ENCODE data around the gene ZNF33A. TPM values are rescaled to one million over a fixed set of nuclear protein-coding genes. Genes with fewer than 3 reads are reported as not detected.
A peak's percentile ranks its signal among the peaks of the same experiment; 100 is the strongest.
"Not testable (repeated sequence)": the region's sequence is repeated elsewhere in the genome, so short reads cannot be mapped to it uniquely, and the experiment has no call there.

Gene ZNF33A
- total RNA-seq = 10 to 100 TPM; 26.4 to 29.6 TPM

- H3K4me1 Mint-ChIP-seq (ENCODE audit: low read depth in 2 of 2) = peaks cover 19 to 29% of the 10 kb centered on the region in 2 donors
- H3K4me3 Mint-ChIP-seq = peak within 1 kb of the TSS; percentile 92
- ATAC-seq (peak; percentile 87 to 91), DNase-seq (ENCODE audit: low spot score) (peak; percentile 92)
- peak within 1 kb of the TSS; percentile 100 for H3K27ac Mint-ChIP-seq
- no peaks in the 10 kb centered on the region for H3K9me3 Mint-ChIP-seq
- no peaks in the 10 kb centered on the region for H3K27me3 Mint-ChIP-seq
- H3K36me3 Mint-ChIP-seq = peaks cover 10% of the 10 kb centered on the region
Observed at GRCh38 chr10:38010119-38010903, at the start of gene ZNF33A. ZNF33A (plus strand) TSS chr10:38010675; CDS start chr10:38012342, 1,667 bp downstream.

DNA sequence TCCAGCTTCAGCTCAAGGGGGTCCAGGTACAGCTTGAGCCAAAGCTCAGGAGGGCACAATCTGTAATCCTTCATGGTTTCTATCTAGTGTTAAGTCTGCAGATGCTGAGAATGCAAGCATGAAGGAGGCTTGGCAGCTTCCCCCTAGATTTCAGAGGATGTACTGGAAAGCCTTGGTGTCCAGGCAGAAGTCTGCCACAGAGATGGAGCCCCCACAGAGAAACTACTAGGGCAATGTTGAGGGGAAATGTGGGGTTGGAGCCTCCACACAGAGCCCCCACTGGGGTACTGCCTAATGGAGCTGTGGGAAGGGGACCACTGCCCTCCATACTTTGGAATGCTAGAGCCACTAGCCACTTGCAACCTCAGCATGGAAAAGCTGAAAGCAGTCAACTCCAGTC, 45.5 kb upstream of the ZNF33A start:
- no peak for DNase-seq (ENCODE audit: low spot score)
- no peak for ATAC-seq
- Mint-ChIP-seq H3K27ac (no peak overlapping the region), H3K4me1 (ENCODE audit: low read depth in 2 of 2) (peaks cover 0 to 4% of the 10 kb centered on the region in 2 donors), H3K36me3 (peaks cover 44% of the 10 kb centered on the region), H3K4me3 (no peak overlapping the region), H3K27me3 (no peaks in the 10 kb centered on the region), H3K9me3 (peaks cover 6% of the 10 kb centered on the region)

DNA sequence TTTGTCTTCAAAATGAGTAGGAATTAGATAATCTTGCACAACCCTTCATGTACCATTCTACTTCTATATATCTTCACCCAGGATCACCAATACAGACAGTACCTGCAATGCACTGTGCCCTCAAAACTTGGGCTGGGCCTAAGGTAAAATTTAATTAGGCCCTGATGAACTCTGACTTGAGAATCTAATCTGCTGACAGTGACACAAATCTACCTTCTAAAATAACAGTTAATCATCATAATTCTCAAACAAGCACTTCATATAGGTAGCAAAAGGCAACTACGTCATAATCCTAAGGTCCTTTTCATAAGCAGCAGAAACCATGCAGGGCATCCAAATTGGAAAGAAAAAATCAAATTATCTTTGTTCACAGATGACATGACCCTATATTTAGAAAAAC, 38.1 kb upstream of the ZNF33A start:
- H3K27ac Mint-ChIP-seq = no peak overlapping the region
- H3K4me3 Mint-ChIP-seq = no peak overlapping the region
- no peaks in the 10 kb centered on the region for H3K27me3 Mint-ChIP-seq
- peaks cover 15 to 18% of the 10 kb centered on the region in 2 donors for H3K4me1 Mint-ChIP-seq (ENCODE audit: low read depth in 2 of 2)
- no peak for DNase-seq (ENCODE audit: low spot score)
- peaks cover 17% of the 10 kb centered on the region for H3K36me3 Mint-ChIP-seq
- no peaks in the 10 kb centered on the region for H3K9me3 Mint-ChIP-seq
- no peak for ATAC-seq

DNA sequence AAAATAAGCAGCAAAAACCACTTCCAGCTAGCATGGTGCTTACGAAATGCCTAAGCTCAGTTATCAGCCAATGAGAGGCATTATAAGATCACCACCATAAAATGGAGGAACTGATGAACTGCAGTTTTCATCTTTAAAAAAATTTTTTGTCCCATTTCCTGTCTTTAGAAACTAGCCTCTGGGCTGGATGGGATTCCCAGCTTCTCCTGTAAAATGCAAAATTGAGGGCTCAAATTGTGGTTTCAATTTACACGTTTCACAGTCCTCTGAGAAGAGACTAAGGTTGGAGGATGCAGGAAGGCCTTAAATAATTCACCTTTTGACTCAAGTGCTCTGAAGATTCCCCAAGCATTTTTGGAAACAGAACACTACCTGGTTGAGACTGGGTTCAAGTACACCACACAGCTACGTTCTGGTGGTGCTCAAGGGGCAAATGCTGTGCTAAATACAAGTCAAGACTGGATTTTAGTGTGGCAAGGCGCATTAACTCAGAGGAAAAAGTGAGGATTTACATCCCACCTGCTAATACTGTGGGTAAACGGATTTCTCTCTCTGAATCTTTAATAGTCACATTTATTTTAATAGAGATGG, 35.0 kb upstream of the ZNF33A start:
- no peak for ATAC-seq
- no peak for DNase-seq (ENCODE audit: low spot score)
- H3K4me1 Mint-ChIP-seq (ENCODE audit: low read depth in 2 of 2) = peaks cover 15 to 18% of the 10 kb centered on the region in 2 donors
- H3K9me3 Mint-ChIP-seq = no peaks in the 10 kb centered on the region
- H3K27ac Mint-ChIP-seq = peak overlapping the region; percentile 84 to 92
- peak overlapping the region; percentile 89 for H3K4me3 Mint-ChIP-seq
- H3K27me3 Mint-ChIP-seq = no peaks in the 10 kb centered on the region
- H3K36me3 Mint-ChIP-seq = peaks cover 4% of the 10 kb centered on the region

GRCh38 chr10:37976091-37976879, 34.2 kb upstream of the ZNF33A start, which contains the start of gene ZNF25:
ZNF25 (minus strand) TSS chr10:37976647; CDS start chr10:37971722, 4,925 bp downstream.
- Mint-ChIP-seq H3K27me3 (no peaks in the 10 kb centered on the region), H3K27ac (peak within 1 kb of the TSS; percentile 84 to 92)

DNA sequence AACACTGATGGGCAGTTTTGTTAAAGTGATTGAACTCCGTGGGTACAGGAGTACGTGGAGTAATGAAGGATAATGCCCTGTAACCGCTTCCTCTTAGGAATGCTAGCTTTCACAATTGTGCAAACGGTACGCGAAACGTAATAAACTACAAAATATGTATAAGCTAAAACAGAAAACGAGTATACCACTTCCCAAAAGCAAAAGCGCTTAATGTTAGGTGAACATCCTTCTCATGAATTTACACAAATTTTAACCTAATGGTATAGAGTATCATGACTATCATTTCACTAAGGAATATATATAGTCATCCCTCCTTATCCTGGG, 33.6 kb upstream of the ZNF33A start:
- H3K27me3 Mint-ChIP-seq = no peaks in the 10 kb centered on the region
- no peaks in the 10 kb centered on the region for H3K9me3 Mint-ChIP-seq
- H3K27ac Mint-ChIP-seq = peak overlapping the region; percentile 84 to 92
- peaks cover 15 to 18% of the 10 kb centered on the region in 2 donors for H3K4me1 Mint-ChIP-seq (ENCODE audit: low read depth in 2 of 2)
- no peaks in the 10 kb centered on the region for H3K36me3 Mint-ChIP-seq
- no peak for DNase-seq (ENCODE audit: low spot score)
- ATAC-seq = no peak
- peak overlapping the region; percentile 89 for H3K4me3 Mint-ChIP-seq

More at GRCh38 chr10:37976091-37976879, 34.2 kb upstream of the ZNF33A start, which contains the start of gene ZNF25:
- H3K36me3 Mint-ChIP-seq = no peaks in the 10 kb centered on the region
- H3K4me3 Mint-ChIP-seq = peak within 1 kb of the TSS; percentile 89
- H3K4me1 Mint-ChIP-seq (ENCODE audit: low read depth in 2 of 2) = peaks cover 15 to 18% of the 10 kb centered on the region in 2 donors
- no peaks in the 10 kb centered on the region for H3K9me3 Mint-ChIP-seq
- DNase-seq (ENCODE audit: low spot score) (peak; percentile 97), ATAC-seq (peak; percentile 97)

DNA sequence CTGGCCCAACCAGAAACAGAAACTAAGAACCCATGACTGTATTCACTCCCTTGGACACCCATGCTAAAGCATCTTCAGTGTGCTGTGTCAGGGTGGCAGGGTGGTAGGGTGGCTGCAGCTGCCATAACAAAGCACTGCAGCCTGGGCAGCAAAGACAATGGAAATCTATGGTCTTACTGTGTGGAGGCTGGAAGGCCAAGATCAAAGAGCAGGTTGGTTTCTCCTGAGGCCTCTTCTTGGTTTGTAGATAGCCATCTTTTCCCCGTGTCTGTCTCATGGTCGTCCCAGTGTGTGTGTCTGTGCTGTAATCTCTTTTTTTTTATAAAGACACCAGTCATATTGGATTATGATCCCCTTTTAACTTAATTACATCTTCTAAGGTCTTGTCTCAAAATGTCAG, 18.8 kb upstream of the ZNF33A start:
- H3K9me3 Mint-ChIP-seq = no peaks in the 10 kb centered on the region
- no peaks in the 10 kb centered on the region for H3K36me3 Mint-ChIP-seq
- no peak overlapping the region for H3K4me3 Mint-ChIP-seq
- no peak overlapping the region for H3K27ac Mint-ChIP-seq
- H3K27me3 Mint-ChIP-seq = peaks cover 8 to 10% of the 10 kb centered on the region in 2 donors
- no peak for ATAC-seq
- DNase-seq (ENCODE audit: low spot score) = no peak
- H3K4me1 Mint-ChIP-seq (ENCODE audit: low read depth in 2 of 2) = peaks cover 0 to 5% of the 10 kb centered on the region in 2 donors

DNA sequence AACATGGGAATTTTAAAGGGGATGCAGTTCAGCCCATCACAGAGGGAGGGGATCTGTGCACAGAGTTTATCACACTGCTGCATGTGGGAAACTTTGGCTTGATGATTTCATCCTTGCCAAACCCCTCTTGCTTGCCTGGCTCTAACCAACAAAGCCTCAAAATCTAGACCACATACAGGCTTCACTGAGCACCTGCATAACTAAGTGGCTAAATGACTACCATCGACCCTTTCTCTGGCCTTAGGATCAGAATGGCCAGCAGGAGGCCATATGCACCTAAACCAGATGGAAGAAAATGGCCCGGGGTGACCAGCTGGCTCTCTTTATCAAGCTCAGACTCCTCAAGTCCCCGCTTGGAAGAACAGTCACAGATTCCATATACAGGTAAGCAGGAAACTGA, 18.4 kb upstream of the ZNF33A start:
- Mint-ChIP-seq H3K27ac (no peak overlapping the region), H3K9me3 (no peaks in the 10 kb centered on the region), H3K36me3 (no peaks in the 10 kb centered on the region), H3K4me1 (ENCODE audit: low read depth in 2 of 2) (peaks cover 0 to 5% of the 10 kb centered on the region in 2 donors), H3K27me3 (peaks cover 7 to 8% of the 10 kb centered on the region in 2 donors), H3K4me3 (no peak overlapping the region)
- ATAC-seq (no peak), DNase-seq (ENCODE audit: low spot score) (no peak)

DNA sequence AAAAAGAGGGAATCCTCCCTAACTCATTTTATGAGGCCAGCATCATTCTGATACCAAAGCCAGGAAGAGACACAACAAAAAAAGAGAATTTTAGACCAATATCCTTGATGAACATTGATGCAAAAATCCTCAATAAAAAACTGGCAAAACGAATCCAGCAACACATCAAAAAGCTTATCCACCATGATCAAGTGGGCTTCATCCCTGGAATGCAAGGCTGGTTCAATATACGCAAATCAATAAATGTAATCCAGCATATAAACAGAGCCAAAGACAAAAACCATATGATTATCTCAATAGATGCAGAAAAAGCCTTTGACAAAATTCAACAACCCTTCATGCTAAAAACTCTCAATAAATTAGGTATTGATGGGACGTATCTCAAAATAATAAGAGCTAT, 11.6 kb upstream of the ZNF33A start:
- not testable (repeated sequence) for H3K27ac Mint-ChIP-seq; ATAC-seq; H3K4me1 Mint-ChIP-seq (ENCODE audit: low read depth in 2 of 2); H3K27me3 Mint-ChIP-seq; DNase-seq (ENCODE audit: low spot score); H3K4me3 Mint-ChIP-seq; H3K9me3 Mint-ChIP-seq; H3K36me3 Mint-ChIP-seq

GRCh38 chr10:38000474-38000873, 10.0 kb upstream of the ZNF33A start:
- not testable (repeated sequence) for ATAC-seq; H3K27me3 Mint-ChIP-seq; H3K27ac Mint-ChIP-seq; H3K36me3 Mint-ChIP-seq; DNase-seq (ENCODE audit: low spot score); H3K9me3 Mint-ChIP-seq; H3K4me1 Mint-ChIP-seq (ENCODE audit: low read depth in 2 of 2); H3K4me3 Mint-ChIP-seq

GRCh38 chr10:38003026-38003425, 7.4 kb upstream of the ZNF33A start:
- ATAC-seq = no peak
- H3K4me3 Mint-ChIP-seq = no peak overlapping the region
- no peaks in the 10 kb centered on the region for H3K36me3 Mint-ChIP-seq
- DNase-seq (ENCODE audit: low spot score) = no peak
- no peaks in the 10 kb centered on the region for H3K9me3 Mint-ChIP-seq
- no peak overlapping the region for H3K27ac Mint-ChIP-seq
- no peaks in the 10 kb centered on the region for H3K27me3 Mint-ChIP-seq
- H3K4me1 Mint-ChIP-seq (ENCODE audit: low read depth in 2 of 2) = no peaks in the 10 kb centered on the region

DNA sequence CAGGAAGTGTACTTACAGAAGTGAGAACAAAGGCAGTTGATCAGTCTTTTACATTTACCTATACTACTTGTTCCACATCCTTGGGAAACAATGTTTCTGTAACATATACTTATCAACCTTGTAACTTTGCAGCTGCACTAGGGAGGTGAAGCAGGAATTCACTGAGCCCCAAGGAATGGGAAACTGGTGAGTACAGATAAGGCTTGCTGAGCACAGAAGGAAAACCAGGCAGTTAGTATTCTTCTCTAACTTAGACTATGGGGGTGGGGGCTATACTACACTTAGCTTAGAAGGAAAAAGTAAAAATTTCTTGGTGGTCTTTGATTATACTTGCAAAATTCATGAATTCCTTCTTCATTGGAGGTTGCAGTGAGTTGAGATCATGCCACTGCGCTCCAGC, 6.9 kb upstream of the ZNF33A start:
- no peaks in the 10 kb centered on the region for H3K27me3 Mint-ChIP-seq
- no peak for ATAC-seq
- no peaks in the 10 kb centered on the region for H3K4me1 Mint-ChIP-seq (ENCODE audit: low read depth in 2 of 2)
- H3K27ac Mint-ChIP-seq = no peak overlapping the region
- no peaks in the 10 kb centered on the region for H3K9me3 Mint-ChIP-seq
- no peak overlapping the region for H3K4me3 Mint-ChIP-seq
- no peak for DNase-seq (ENCODE audit: low spot score)
- no peaks in the 10 kb centered on the region for H3K36me3 Mint-ChIP-seq

- no peak overlapping the region for H3K4me3 Mint-ChIP-seq
- H3K36me3 Mint-ChIP-seq = no peaks in the 10 kb centered on the region
- H3K4me1 Mint-ChIP-seq (ENCODE audit: low read depth in 2 of 2) = peaks cover 13 to 16% of the 10 kb centered on the region in 2 donors
- no peaks in the 10 kb centered on the region for H3K27me3 Mint-ChIP-seq
- no peaks in the 10 kb centered on the region for H3K9me3 Mint-ChIP-seq
- no peak overlapping the region for H3K27ac Mint-ChIP-seq
- DNase-seq (ENCODE audit: low spot score) (no peak), ATAC-seq (no peak)
Observed at GRCh38 chr10:38007551-38007950, 2.9 kb upstream of the ZNF33A start.

DNA sequence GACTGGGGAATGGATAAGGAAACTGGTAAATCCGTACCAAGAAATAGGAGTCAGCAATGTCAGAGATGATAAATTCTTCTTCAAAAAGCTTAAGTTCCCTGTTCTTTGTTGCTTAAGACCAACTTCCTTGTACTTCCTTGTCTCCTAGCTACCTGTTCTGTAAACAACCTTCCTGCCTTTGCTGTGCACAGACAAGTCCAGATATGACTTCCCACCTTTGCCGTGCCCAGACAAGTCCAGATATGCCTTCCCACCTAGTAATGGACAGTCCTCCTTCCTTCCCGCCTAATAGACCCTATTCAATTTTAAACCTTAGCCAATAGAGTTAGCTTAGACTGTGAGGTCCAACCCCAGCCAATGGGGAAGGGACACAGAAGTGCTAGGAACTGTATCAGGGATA, 2.5 kb upstream of the ZNF33A start:
- DNase-seq (ENCODE audit: low spot score) = no peak
- Mint-ChIP-seq H3K4me1 (ENCODE audit: low read depth in 2 of 2) (peaks cover 13 to 18% of the 10 kb centered on the region in 2 donors), H3K27me3 (no peaks in the 10 kb centered on the region), H3K4me3 (no peak overlapping the region), H3K9me3 (no peaks in the 10 kb centered on the region), H3K36me3 (no peaks in the 10 kb centered on the region), H3K27ac (no peak overlapping the region)
- no peak for ATAC-seq

Measured in natural killer cell treated with Interleukin-12 subunit alpha and Interleukin-12 subunit beta and Interleukin-15 and Interleukin-18, amount 100 ng/mL, for 72 hours (primary cell).